ENCODE measurements around the gene MSH3. TPM values are rescaled to one million over a fixed set of nuclear protein-coding genes. Genes with fewer than 3 reads are reported as not detected.

The MSH3 gene
- total RNA-seq, 4 donors from 2014 or later = 11.0 to 15.0 (median 12.4) TPM

DNA sequence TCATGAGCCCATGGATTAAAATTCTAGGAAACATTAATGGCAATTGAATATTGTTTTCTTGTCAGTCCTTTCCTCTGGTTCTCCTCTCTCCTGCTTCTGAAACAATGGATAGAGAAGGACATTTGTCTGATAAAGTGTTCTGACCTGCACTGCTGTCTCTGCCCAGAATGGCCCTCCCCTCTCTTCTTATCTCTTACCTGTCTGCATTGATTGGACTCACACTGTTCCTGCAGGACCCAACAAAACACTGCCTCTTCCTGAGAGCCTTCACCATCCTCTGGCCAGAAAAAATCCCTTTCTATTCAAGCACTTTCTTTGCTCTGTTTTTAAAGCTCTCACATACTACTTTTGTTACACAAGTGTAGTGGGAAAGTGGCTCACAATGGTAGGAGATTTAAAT lies 144.2 kb downstream of the MSH3 start:
- Histone ChIP-seq H3K27ac (no peak overlapping the region), H3K9me3 (no peaks in the 10 kb centered on the region), H3K36me3 (peaks cover 16% of the 10 kb centered on the region), H3K4me3 (no peak overlapping the region), H3K4me1 (no peaks in the 10 kb centered on the region), H3K27me3 (no peaks in the 10 kb centered on the region)
- no peak for DNase-seq (ENCODE audit: low spot score in 2 of 2)
- TF ChIP-seq POLR2AphosphoS5 (IDR thresholded peaks at IDR 0.05) (no peak), EP300 (IDR thresholded peaks at IDR 0.05) (no peak), POLR2A (IDR thresholded peaks at IDR 0.05) (no peak)
- TF ChIP-seq, protein P1, sequence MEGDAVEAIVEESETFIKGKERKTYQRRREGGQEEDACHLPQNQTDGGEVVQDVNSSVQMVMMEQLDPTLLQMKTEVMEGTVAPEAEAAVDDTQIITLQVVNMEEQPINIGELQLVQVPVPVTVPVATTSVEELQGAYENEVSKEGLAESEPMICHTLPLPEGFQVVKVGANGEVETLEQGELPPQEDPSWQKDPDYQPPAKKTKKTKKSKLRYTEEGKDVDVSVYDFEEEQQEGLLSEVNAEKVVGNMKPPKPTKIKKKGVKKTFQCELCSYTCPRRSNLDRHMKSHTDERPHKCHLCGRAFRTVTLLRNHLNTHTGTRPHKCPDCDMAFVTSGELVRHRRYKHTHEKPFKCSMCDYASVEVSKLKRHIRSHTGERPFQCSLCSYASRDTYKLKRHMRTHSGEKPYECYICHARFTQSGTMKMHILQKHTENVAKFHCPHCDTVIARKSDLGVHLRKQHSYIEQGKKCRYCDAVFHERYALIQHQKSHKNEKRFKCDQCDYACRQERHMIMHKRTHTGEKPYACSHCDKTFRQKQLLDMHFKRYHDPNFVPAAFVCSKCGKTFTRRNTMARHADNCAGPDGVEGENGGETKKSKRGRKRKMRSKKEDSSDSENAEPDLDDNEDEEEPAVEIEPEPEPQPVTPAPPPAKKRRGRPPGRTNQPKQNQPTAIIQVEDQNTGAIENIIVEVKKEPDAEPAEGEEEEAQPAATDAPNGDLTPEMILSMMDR (IDR thresholded peaks at IDR 0.05) = no peak

DNA sequence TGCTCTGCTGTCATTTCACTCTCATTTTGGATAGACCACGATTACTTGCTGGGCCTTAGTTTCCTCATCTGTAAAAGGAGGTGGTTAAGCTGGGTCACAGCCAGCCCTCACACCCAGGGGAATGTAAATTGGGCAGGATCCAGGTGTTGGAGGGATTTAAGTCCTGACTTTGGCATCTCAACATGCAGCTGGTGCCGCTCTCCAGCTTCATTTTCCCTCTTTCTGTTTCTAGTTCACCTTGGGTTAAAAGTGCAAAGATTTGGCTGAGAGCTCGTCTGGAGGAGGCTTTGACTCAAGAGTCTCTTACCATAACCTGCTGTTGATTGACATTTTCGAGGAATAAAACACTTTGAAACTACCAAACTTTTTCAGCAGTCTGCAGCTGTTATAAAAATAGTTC lies 144.6 kb downstream of the MSH3 start:
- TF ChIP-seq POLR2AphosphoS5 (IDR thresholded peaks at IDR 0.05) (no peak), POLR2A (IDR thresholded peaks at IDR 0.05) (no peak), EP300 (IDR thresholded peaks at IDR 0.05) (no peak)
- TF ChIP-seq, protein P1 (IDR thresholded peaks at IDR 0.05) = no peak

DNA sequence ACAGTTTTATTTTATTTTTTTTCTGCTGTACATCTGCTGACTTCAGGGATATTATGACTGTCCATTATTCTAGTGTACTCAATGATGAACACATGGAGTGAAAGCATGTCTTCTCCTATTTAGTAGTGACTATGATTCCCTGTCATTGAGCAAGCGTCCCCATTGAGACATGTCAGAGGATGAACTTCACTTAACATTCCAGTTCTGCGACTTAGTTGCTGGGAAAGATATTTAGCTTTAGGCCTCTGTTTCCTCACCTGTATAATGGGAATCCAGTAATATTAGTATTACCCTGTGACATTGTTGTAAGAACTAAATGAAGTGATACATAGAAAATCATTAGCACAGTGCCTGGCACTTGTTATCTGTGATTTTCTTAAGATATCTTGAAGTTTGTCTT lies 145.1 kb downstream of the MSH3 start:
- no peaks in the 10 kb centered on the region for H3K9me3 ChIP-seq
- H3K27ac ChIP-seq = no peak overlapping the region
- H3K4me1 ChIP-seq = no peaks in the 10 kb centered on the region
- TF ChIP-seq, protein P1 (IDR thresholded peaks at IDR 0.05) = no peak
- no peak for TF ChIP-seq POLR2A (IDR thresholded peaks at IDR 0.05)
- peaks cover 14% of the 10 kb centered on the region for H3K36me3 ChIP-seq
- DNase-seq (ENCODE audit: low spot score in 2 of 2) = no peak
- 92% methylated on average over 2 of the region's 2 CpGs for WGBS
- no peaks in the 10 kb centered on the region for H3K27me3 ChIP-seq
- H3K4me3 ChIP-seq = no peak overlapping the region

More for the DNA sequence above, 144.6 kb downstream of the MSH3 start:
- Histone ChIP-seq H3K27ac (no peak overlapping the region), H3K36me3 (peaks cover 14% of the 10 kb centered on the region), H3K4me1 (no peaks in the 10 kb centered on the region), H3K9me3 (no peaks in the 10 kb centered on the region), H3K4me3 (no peak overlapping the region), H3K27me3 (no peaks in the 10 kb centered on the region)
- no peak for DNase-seq (ENCODE audit: low spot score in 2 of 2)
- 47% methylated on average over 4 of the region's 4 CpGs for WGBS

DNA sequence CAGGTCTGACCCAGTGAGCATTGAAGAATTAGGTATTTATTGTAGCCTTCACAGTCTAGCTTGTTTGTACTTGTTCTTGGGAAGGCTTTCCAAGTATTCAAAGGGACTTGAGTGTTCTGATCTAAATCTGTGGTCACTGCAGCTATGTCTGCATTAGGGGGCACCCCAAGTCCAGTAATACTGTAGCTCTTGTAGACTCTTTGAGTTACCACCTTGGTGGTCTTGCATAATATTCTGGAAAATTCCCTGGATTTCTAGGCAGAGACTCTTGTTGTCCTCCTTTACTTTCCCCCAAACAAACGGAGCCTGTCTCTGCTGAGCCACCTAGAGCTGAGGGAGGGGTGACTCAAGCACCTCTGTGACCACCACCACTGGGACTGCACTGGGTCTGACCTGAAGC lies 149.9 kb downstream of the MSH3 start:
- Histone ChIP-seq H3K9me3 (no peaks in the 10 kb centered on the region), H3K36me3 (no peaks in the 10 kb centered on the region), H3K4me3 (no peak overlapping the region), H3K4me1 (no peaks in the 10 kb centered on the region), H3K27me3 (no peaks in the 10 kb centered on the region), H3K27ac (no peak overlapping the region)
- 100% methylated on average over 1 of the region's 1 CpG for whole genome bisulfite sequencing
- no peak for DNase-seq (ENCODE audit: low spot score in 2 of 2)
- TF ChIP-seq EP300 (IDR thresholded peaks at IDR 0.05) (no peak), POLR2AphosphoS5 (IDR thresholded peaks at IDR 0.05) (no peak), POLR2A (IDR thresholded peaks at IDR 0.05) (no peak)
- TF ChIP-seq, protein P1 (IDR thresholded peaks at IDR 0.05) = no peak

DNA sequence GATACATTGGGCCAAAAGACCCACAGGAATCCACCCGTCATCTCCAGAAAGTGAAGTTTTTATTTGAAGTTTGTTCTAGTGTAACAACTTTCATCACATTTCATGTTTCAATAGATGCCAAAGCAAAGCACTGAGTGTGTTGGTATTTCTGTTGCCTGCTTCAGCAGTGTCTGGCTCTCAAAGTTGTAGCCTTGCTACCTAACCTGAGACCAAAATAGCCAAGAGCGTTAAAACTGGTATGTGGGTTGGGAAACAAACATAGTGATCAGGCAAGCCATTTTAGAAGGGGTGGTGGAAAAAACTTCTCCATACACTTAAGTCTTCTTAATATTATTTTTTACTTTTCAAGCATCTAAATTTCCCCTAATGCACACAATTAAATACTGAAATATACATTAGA lies 150.6 kb downstream of the MSH3 start:
- Histone ChIP-seq H3K4me1 (no peaks in the 10 kb centered on the region), H3K4me3 (no peak overlapping the region), H3K27me3 (no peaks in the 10 kb centered on the region), H3K36me3 (no peaks in the 10 kb centered on the region), H3K9me3 (no peaks in the 10 kb centered on the region), H3K27ac (no peak overlapping the region)
- TF ChIP-seq EP300 (IDR thresholded peaks at IDR 0.05) (no peak), POLR2A (IDR thresholded peaks at IDR 0.05) (no peak), POLR2AphosphoS5 (IDR thresholded peaks at IDR 0.05) (no peak)
- TF ChIP-seq, protein P1 (IDR thresholded peaks at IDR 0.05) = no peak
- no peak for DNase-seq (ENCODE audit: low spot score in 2 of 2)
- 98% methylated on average over 2 of the region's 2 CpGs for WGBS

Data from suprapubic skin (tissue), 4 donors.